ENCODE results near the gene ERVFRD-1.

The ERVFRD-1 gene

DNA sequence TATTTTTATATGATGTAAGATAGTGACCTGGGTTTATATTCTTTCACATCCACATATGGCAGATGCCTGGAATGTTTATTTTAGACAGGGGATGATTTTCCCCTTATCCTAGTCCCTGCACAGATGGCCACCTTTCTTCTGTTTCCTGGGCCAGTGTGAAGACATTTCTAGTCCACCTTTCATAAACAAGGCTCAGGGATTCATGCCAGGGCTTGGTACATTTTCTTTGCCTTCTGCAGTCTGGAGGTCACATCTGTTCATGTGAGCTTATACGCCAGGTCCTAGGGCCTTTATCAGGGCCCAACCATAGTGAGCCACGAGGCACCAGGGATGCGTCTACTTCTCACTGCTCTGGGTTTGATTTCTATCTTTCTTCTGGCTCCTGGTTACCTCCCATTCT is 38.0 kb upstream of the ERVFRD-1 start:
- H3K4me3 ChIP-seq (ENCODE audit: control insufficient read depth, low read depth, low read length), result no peak overlapping the region
- DNase-seq (ENCODE audit: low read depth), result no peak
- TF ChIP-seq, protein P1, sequence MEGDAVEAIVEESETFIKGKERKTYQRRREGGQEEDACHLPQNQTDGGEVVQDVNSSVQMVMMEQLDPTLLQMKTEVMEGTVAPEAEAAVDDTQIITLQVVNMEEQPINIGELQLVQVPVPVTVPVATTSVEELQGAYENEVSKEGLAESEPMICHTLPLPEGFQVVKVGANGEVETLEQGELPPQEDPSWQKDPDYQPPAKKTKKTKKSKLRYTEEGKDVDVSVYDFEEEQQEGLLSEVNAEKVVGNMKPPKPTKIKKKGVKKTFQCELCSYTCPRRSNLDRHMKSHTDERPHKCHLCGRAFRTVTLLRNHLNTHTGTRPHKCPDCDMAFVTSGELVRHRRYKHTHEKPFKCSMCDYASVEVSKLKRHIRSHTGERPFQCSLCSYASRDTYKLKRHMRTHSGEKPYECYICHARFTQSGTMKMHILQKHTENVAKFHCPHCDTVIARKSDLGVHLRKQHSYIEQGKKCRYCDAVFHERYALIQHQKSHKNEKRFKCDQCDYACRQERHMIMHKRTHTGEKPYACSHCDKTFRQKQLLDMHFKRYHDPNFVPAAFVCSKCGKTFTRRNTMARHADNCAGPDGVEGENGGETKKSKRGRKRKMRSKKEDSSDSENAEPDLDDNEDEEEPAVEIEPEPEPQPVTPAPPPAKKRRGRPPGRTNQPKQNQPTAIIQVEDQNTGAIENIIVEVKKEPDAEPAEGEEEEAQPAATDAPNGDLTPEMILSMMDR (IDR thresholded peaks at IDR 0.05; ENCODE audit: control insufficient read depth, insufficient read depth, low read depth, low read length, missing control alignments), result no peak

DNA sequence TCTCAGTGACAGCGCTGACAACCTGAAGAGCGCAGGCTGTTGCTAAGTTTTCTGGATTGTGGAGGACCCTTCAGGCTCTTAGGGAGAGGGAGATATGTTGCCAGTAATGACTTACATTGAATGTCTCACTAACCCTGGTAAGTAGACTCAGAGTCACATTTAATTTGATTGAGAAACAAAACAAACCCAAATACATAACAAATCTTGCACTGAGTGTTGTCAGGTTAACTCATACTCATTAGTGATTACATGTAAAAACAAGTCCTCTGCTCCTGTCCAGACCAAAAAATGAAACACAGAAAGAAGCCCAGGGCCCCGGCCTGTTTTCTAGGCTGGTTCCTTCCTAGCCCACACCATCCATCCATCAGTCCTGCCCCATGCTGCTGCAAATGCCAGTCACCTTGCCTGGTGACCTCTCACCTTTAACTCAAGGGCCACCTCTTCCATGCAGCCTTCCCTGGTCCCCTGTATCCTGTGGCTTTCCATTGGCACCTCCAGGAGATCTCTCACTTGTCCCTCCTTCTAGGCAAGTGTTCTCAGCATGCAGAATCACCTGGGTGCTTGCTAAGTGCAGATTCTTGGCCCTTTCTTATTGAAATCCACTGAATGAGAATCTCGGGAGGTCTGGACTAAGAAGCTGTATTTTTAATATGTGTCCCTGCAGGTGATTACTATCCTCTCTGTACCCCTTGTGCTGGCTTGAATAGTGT is 34.7 kb upstream of the ERVFRD-1 start:
- no peak overlapping the region for H3K4me3 ChIP-seq (ENCODE audit: control insufficient read depth, low read depth, low read length)
- TF ChIP-seq, protein P1 (IDR thresholded peaks at IDR 0.05; ENCODE audit: control insufficient read depth, insufficient read depth, low read depth, low read length, missing control alignments), result no peak
- no peak for DNase-seq (ENCODE audit: low read depth)

DNA sequence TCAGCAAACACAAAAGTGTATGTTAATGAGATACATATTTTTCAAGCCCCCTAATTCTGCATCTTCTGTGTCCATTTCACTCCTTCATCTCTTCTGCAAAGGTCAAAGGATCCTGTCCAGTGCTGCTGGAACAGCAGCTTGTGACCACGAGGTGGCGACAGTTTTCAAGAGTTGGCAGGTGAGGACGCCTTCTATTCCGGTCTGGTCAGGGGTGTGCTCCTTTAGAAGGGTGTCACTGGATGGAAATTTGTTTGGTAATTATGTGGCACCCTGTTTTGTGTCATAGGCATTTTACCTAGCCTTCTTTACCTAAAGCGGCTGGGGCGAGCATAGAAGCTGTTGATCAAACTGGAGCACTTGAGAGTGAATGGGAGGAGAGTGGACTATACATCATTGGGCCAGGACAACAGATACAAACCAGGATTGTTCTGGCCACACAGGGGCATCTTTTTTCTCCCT is 32.9 kb upstream of the ERVFRD-1 start:
- H3K4me3 ChIP-seq (ENCODE audit: control insufficient read depth, low read depth, low read length), result no peak overlapping the region
- peak; percentile 21 for DNase-seq (ENCODE audit: low read depth)
- TF ChIP-seq, protein P1 (IDR thresholded peaks at IDR 0.05; ENCODE audit: control insufficient read depth, insufficient read depth, low read depth, low read length, missing control alignments), result peak; percentile 91

DNA sequence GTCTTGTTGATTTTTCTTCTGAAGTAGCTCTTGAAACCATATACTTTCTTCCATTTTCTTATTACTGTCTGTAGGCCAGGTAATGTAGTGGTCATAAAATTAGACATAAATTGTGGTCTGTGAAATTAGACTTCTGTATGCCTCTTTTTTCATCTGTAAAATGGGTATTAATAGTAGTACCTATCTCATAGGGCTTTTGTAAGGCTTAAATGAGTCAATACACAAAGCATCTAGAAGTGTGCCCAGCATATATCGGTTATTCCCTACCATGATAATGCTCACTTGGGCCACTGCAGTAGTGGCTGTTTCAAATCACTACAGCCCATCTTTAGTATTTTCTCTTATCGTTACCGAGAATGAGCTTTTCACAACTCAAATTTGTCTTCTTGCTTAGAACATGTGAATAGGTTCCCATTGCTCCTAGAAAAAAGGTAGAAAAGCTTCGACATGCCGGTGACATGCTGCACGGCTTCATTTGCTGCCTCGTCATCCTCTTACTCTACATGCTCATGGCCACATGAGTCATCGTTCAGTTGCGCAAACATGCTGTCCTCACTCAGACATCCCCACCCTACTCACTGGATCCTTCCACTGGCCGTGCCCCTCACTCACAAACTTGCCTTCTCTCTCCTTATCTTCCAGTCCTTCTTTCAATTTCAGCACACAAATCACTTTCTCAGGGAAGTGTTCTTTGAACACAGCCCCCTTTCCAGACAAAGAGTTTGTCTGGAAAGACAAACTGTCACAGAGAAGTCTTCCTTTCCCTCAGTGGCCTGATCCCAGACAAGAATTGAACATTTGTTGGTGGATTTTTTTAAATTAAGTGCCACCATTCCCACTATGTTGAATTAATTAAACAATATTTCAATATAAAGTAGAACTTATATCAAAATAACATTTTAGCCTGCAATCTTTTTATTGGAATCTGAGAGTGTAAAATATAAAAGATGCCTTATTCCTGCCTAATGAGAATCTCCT is 32.2 kb upstream of the ERVFRD-1 start:
- TF ChIP-seq, protein P1 (IDR thresholded peaks at IDR 0.05; ENCODE audit: control insufficient read depth, insufficient read depth, low read depth, low read length, missing control alignments), result no peak
- no peak overlapping the region for H3K4me3 ChIP-seq (ENCODE audit: control insufficient read depth, low read depth, low read length)
- DNase-seq (ENCODE audit: low read depth), result peak; percentile 68

- TF ChIP-seq, protein P1 (IDR thresholded peaks at IDR 0.05; ENCODE audit: control insufficient read depth, insufficient read depth, low read depth, low read length, missing control alignments), result no peak
- no peak for DNase-seq (ENCODE audit: low read depth)
- no peak overlapping the region for H3K4me3 ChIP-seq (ENCODE audit: control insufficient read depth, low read depth, low read length)
Observed at GRCh38 chr6:11142296-11143027, 30.9 kb upstream of the ERVFRD-1 start.

GRCh38 chr6:11141295-11141694 is 29.8 kb upstream of the ERVFRD-1 start:
- H3K4me3 ChIP-seq (ENCODE audit: control insufficient read depth, low read depth, low read length), result no peak overlapping the region
- TF ChIP-seq, protein P1 (IDR thresholded peaks at IDR 0.05; ENCODE audit: control insufficient read depth, insufficient read depth, low read depth, low read length, missing control alignments), result no peak
- DNase-seq (ENCODE audit: low read depth), result no peak

All from AG09309 (cell line).